ENCODE measurements around the gene DNAL1.

DNAL1 gene

DNA sequence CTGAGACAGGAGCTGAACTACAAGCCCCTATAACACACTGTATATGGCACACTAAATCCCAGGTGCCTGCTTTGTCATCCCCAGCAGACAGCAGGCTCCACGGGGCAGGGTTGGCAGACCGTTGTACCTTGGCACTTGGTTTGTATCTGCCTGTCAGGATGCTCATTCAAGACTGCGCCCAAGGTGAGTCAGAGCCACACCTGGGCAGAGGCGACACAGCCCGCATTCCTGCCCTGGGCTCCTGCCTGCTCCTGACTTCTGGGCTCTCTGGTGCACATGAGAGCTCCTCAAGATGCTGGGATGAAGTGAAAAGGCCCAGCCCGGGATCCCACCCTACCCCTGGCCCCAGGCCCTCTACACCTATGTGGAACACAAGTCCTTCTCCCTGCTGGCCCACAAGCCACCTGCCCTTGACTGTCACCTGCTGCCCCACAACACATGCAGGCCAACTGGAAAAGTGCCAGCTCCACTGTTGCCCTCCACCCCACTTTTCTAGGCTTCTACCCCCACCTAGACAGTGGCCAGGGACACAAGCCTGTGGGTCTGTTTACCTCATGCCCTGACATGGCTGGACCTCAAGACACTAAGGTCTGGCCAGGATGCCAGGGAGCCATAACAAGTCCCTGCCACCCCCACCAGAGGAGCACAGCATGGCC lies 100.2 kb downstream of the DNAL1 start:
- DNase-seq, result no peak

- no peak for DNase-seq
These were observed 101.1 kb downstream of the DNAL1 start for GRCh38 chr14:73745571-73746519.

GRCh38 chr14:73746520-73747378 lies 102.0 kb downstream of the DNAL1 start:
- DNase-seq, result peak; percentile 40

DNA sequence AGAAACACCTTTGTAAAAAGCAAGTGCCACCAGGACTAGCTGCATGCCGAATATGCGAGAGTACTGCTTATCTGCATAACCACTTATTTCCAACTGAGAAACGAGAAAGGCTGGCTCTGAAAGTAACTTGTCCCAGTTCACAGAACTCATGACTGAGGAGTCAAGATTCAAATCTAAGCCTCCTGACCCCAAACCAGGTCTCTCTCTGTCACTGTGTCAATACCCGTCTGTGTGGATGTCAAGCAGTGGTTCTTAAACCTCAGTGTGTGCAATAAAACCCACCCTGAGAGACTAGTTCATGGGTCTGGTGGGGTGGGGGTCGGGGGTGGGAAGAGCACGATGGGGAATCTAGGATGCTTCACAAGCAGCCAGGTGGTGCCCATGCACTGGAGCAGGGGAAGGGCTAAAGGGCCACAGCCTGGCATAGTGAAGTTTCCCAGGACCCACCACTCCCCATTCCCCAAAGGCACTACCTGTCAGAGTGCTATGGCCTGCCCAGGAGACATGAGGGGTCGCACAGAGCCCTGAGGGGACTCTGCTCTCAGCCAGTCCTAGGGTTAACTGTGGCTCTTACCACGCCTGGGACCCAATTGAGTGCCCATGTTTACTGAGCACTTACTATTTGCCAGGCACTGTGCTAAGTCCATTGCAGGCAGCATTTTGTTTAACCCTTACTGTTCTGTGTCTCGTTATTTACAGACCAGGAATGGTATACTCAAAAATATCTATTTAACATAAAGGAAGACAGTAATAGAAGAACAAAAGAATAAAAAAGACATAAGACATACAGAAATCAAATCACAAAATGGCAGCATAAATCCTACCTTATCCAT lies 102.8 kb downstream of the DNAL1 start:
- DNase-seq, result no peak

- no peak for DNase-seq
These were observed 104.1 kb downstream of the DNAL1 start for GRCh38 chr14:73748858-73749357.

DNA sequence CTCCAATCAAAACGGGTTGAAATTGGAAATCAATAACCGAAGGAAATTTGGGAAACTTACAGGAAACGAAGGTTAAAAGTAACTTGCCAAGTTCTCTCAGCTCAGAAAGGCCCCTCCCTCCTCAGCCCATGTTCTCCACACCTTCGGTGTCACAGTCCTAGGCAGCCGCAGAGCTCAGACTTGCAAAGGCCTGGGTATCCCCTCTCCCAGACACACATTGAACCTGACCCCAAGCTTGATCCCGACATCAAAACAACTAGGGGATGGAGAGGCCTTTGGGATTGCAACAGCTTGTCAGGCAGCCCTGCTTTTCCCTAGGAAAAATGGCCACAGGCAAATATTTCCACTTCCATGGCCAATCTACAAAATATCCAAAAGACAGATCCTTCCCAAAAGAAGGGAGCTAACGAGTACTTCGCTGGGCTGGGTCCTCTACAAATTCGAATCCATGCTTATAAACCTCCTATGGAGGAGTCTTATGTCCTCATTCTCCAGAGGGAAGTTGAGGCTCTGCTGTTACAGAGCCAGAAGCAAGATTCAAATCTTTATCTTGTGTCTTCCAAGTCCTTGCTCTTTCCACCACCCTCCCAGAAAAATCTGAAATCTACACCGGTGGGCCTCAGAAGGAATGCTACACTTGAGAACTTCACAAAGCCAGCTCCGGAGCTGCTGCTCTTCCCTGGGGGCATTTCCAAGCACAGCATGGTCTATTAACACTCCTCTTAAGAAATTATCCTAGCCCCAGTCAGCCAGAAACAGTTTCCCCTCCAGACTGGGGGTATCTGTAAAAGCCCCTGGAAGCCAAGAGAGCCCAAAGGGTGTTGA lies 105.1 kb downstream of the DNAL1 start:
- no peak for DNase-seq

- DNase-seq, result peak; percentile 38
These were observed 105.7 kb downstream of the DNAL1 start for GRCh38 chr14:73750531-73750901.

- no peak for DNase-seq
These were observed 106.4 kb downstream of the DNAL1 start for GRCh38 chr14:73751157-73751691.

- peak; percentile 84 for DNase-seq
These were observed 107.7 kb downstream of the DNAL1 start for GRCh38 chr14:73752297-73752992.
